Heart right ventricle (tissue), 16 donors: Measurements from ENCODE around the gene FXR2. TPM values are rescaled to one million over a fixed set of nuclear protein-coding genes. Genes with fewer than 3 reads are reported as not detected.

Experiments used
- ATAC-seq, 8 donors: fragments of 200-7000 bp; cut with Tn5 transposase; one replicate each; pipeline ENCODE4 v1.9.1; 2020; ENCODE audit warnings: mild to moderate bottlenecking in 8 of 8, moderate library complexity in 8 of 8, moderate number of reproducible peaks in 1 of 8
- DNase-seq, 2 donors: peaks; one replicate each; pipeline ENCODE4 v3.0.0-alpha.2; 2020
- H3K27ac ChIP-seq, 10 donors: fragments of 200-600 bp; sonication (generic) in 2 of 10; one replicate each; pipeline versions ENCODE4 v1.5.0 to v1.8.0; 2020 to 2022; ENCODE audit warnings: mild to moderate bottlenecking in 3 of 10
- H3K27me3 ChIP-seq, 7 donors: fragments of 200-600 bp; one replicate each; pipeline ENCODE4 v1.8.0; 2021 to 2022; ENCODE audit warnings: mild to moderate bottlenecking in 2 of 7
- H3K36me3 ChIP-seq, 9 donors: fragments of 200-600 bp; sonication (generic) in 1 of 9; one replicate each; pipeline versions ENCODE4 v1.5.0 to v1.8.0; 2020 to 2022; ENCODE audit warnings: mild to moderate bottlenecking in 2 of 9
- H3K4me1 ChIP-seq, 9 donors: fragments of 200-600 bp; sonication (generic) in 1 of 9; one replicate each; pipeline versions ENCODE4 v1.5.0 to v1.8.0; 2020 to 2022; ENCODE audit warnings: mild to moderate bottlenecking in 4 of 9
- H3K4me3 ChIP-seq, 10 donors: fragments of 200-600 bp; sonication (generic) in 2 of 10; one replicate each; pipeline versions ENCODE4 v1.5.0 to v1.8.0; 2020 to 2022; ENCODE audit warnings: mild to moderate bottlenecking in 7 of 10, moderate library complexity in 2 of 10
- H3K9me3 ChIP-seq, 11 donors: fragments of 200-600 bp in 10 of 11; sonication (generic) in 2 of 11; one replicate each; pipeline versions ENCODE4 v1.5.0 to v1.8.0; 2013 to 2022; ENCODE audit warnings: mild to moderate bottlenecking in 2 of 11, control low read depth in 1 of 11, moderate library complexity in 1 of 11
- CTCF ChIP-seq, 9 donors: fragments of 200-600 bp; sonication (generic) in 2 of 9; IDR thresholded peaks; one replicate each; pipeline versions ENCODE4 v1.5.0 to v1.8.0; 2021 to 2022; ENCODE audit warnings: antibody characterized with exemption in 9 of 9, mild to moderate bottlenecking in 5 of 9, moderate library complexity in 1 of 9
- WGBS, 2 donors: extraction: QIAGEN DNeasy Blood & Tissue Kit; methylation state at CpG; one replicate each; pipeline ENCODE4 v1.1.7; 2013; ENCODE audit warnings: inconsistent platforms in 1 of 2; 5-methylcytosine and 5-hydroxymethylcytosine counted together
- intact Hi-C, 10 donors: fragments of 100-400 bp; cut with DNase I; formaldehyde crosslinking; loops; one replicate each; pipeline versions ENCODE4 v1.11.1 to v1.14.2; 2022
- polyA plus RNA-seq, 2 donors: library from polyadenylated mRNA; stranded (reverse); fragments of 200-250 nt; gene quantifications; one replicate each; pipeline ENCODE4 v1.2.3, GENCODE V29; 2013
- total RNA-seq, 10 donors: library from RNA; stranded (reverse); fragmentation: NEBNext Ultra II Directional in 3 of 10; extraction: Animal tissue kit (Norgen Biotek cat#: 25700) in 3 of 10; gene quantifications; one replicate each; pipeline versions ENCODE4 v1.2.1 to v1.2.4, GENCODE V29; 2021 to 2023
- donor health status: Arrhythmogenic right ventricular cardiomyopathy.
- donor health status: ischemic (EF 13 %, LVEDD 7.1; RV severe dilation, severe dysfunction).
- donor health status: healthy with polysubstance abuse.
- donor health status: DM: no; HTN: yes; CAD: no.
- donor health status: DM: no; HTN: no; CAD: no.
- donor health status: ischemic (EF 25% LVEDD 6.9; RV normal size, moderate dysfunction).
- donor health status: ischemic (EF 25% LVEDD 5.7; RV mildly dilated, moderate dysfunction).
- donor health status: healthy.
- donor health status: DM: yes; HTN: yes; CAD: no.
- donor health status: Ischemic cardiomyopathy.
- donor health status: ischemic (EF 35%, LVEDD 5.7; RV mildly dilated, moderate dysfunction).
- donor health status: nonischemic (EF 11% LVEDD 7.7; RV severe dilation, severe dysfunction).
- donor health status: DM: yes; HTN: yes; CAD: no.
- donor health status: PGD.
- donor health status: ischemic (EF 29% LVEDD 5.4; RV normal size, mild dysfunction).
- donor health status: nonischemic (EF 23%, LVEDD 6.1; RV moderate dilation, normal function).

FXR2 gene
- total and polyA plus RNA-seq, 12 donors = 52.2 to 111 (median 90.5) TPM

GRCh38 chr17:7613769-7614424 is 800 bp downstream of the FXR2 start:
- Histone ChIP-seq H3K36me3 (peaks cover 0 to 23% (median 5%) of the 10 kb centered on the region in 9 donors), H3K9me3 (no peaks in the 10 kb centered on the region), H3K4me1 (peaks cover 5 to 59% (median 34%) of the 10 kb centered on the region in 9 donors), H3K4me3 (peak overlapping the region; percentile 45 to 96 (median 88)), H3K27ac (peak overlapping the region; percentile 76 to 98 (median 92)), H3K27me3 (no peaks in the 10 kb centered on the region)
- ATAC-seq = no peak
- no peak for DNase-seq
- peak in 1 of 9 donors; percentile 18 for TF ChIP-seq CTCF (IDR thresholded peaks at IDR 0.05)
- intact Hi-C loops = loop anchor here in 2 of 10 donors (2.0 to 5.0 kb wide), 2 partner anchors 73 kb away; partner anchors contain the start of genes TP53 (in 2 of the 2) and WRAP53 (in 1 of the 2)
- 6% methylated on average over 19 to 20 of the region's 20 CpGs for WGBS, 2 donors

- H3K4me1 ChIP-seq = peaks cover 5 to 60% (median 38%) of the 10 kb centered on the region in 9 donors
Measured at GRCh38 chr17:7612294-7612640, 2.4 kb downstream of the FXR2 start.

GRCh38 chr17:7611635-7612293 is 2.9 kb downstream of the FXR2 start:
- Histone ChIP-seq H3K4me1 (peaks cover 5 to 65% (median 43%) of the 10 kb centered on the region in 9 donors), H3K36me3 (peaks cover 0 to 30% (median 5%) of the 10 kb centered on the region in 9 donors), H3K27me3 (no peaks in the 10 kb centered on the region), H3K27ac (peak overlapping the region in 5 of 10 donors; percentile 1 to 31 (median 17)), H3K9me3 (no peaks in the 10 kb centered on the region), H3K4me3 (peak overlapping the region in 1 of 10 donors; percentile 84)
- WGBS, 2 donors = 50 to 53% methylated on average over 3 of the region's 3 CpGs
- TF ChIP-seq CTCF (IDR thresholded peaks at IDR 0.05) = no peak
- intact Hi-C loops = loop anchor here in 1 of 10 donors (5.0 kb wide), 1 partner anchor 76 kb away; the partner anchor contains the start of genes TP53 and WRAP53
- ATAC-seq (no peak), DNase-seq (no peak)

More at GRCh38 chr17:7612294-7612640, 2.4 kb downstream of the FXR2 start:
- H3K27me3 ChIP-seq = no peaks in the 10 kb centered on the region
- H3K36me3 ChIP-seq = peaks cover 0 to 30% (median 5%) of the 10 kb centered on the region in 9 donors
- peak overlapping the region in 2 of 10 donors; percentile 1 to 24 for H3K27ac ChIP-seq
- intact Hi-C loops = loop anchor here in 1 of 10 donors (5.0 kb wide), 1 partner anchor 75 kb away; the partner anchor contains the start of genes TP53 and WRAP53
- 89 to 94% methylated on average over 1 of the region's 1 CpG for WGBS, 2 donors
- no peak for TF ChIP-seq CTCF (IDR thresholded peaks at IDR 0.05)
- H3K9me3 ChIP-seq = no peaks in the 10 kb centered on the region
- ATAC-seq = no peak
- peak overlapping the region in 1 of 10 donors; percentile 84 for H3K4me3 ChIP-seq
- DNase-seq = no peak

GRCh38 chr17:7610641-7611040 is 4.1 kb downstream of the FXR2 start:
- 98 to 99% methylated on average over 2 of the region's 2 CpGs for WGBS, 2 donors
- Histone ChIP-seq H3K9me3 (no peaks in the 10 kb centered on the region), H3K27me3 (no peaks in the 10 kb centered on the region), H3K4me1 (peaks cover 5 to 72% (median 49%) of the 10 kb centered on the region in 9 donors), H3K27ac (no peak overlapping the region), H3K4me3 (no peak overlapping the region), H3K36me3 (peaks cover 0 to 41% (median 5%) of the 10 kb centered on the region in 9 donors)
- DNase-seq (no peak), ATAC-seq (no peak)
- intact Hi-C loops = loop anchor here in 1 of 10 donors (5.0 kb wide), 1 partner anchor 77 kb away; the partner anchor contains the start of genes TP53 and WRAP53
- TF ChIP-seq CTCF (IDR thresholded peaks at IDR 0.05) = no peak
